ENCODE results near the gene VPS50. TPM values are rescaled to one million over a fixed set of nuclear protein-coding genes. Genes with fewer than 3 reads are reported as not detected.

The VPS50 gene
- polyA plus RNA-seq, 3 donors, result 7.6 to 12.6 (median 9.5) TPM

DNA sequence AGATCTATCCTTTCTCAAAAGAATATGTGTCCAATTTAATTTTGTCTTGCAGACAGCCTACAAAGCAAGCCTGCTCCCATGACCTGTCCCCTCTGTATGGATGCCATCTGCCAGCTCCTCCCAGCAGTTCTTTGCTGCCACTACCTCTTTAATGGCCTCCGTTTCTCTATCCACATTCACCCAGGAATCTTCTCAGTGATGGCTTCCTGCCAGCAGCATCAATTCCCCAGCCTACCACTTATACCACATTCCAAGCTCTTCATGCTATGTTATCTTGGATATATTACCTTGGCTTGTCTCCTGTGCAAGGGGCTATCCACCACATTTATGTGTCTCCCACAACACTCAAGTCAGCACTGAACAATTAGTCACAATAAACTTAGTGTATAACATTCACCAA lies 133.2 kb downstream of the VPS50 start:
- Histone ChIP-seq H3K4me2 (replicated peaks; ENCODE audit: extremely low read depth, low read length, poor library complexity, severe bottlenecking) (no peak overlapping the region), H3K4me3 (replicated peaks in 1 of 3; ENCODE audit: low read depth in 2 of 3, low read length in 3 of 3) (no peak overlapping the region), H3K79me2 (ENCODE audit: insufficient read depth, low read length) (no peaks in the 10 kb centered on the region), H3K36me3 (replicated peaks in 1 of 2; ENCODE audit: control insufficient read depth in 1 of 2, insufficient read depth in 2 of 2, low read length in 2 of 2) (no peaks in the 10 kb centered on the region), H3K9me3 (replicated peaks in 1 of 2; ENCODE audit: control insufficient read depth in 1 of 2, insufficient read depth in 1 of 2, low read length in 2 of 2) (no peaks in the 10 kb centered on the region), H3K27me3 (ENCODE audit: control insufficient read depth in 2 of 2, insufficient read depth in 2 of 2, low read length in 2 of 2) (no peaks in the 10 kb centered on the region), H4K20me1 (ENCODE audit: insufficient read depth, low read length) (no peaks in the 10 kb centered on the region), H2AFZ (ENCODE audit: insufficient read depth, low read depth, low read length, poor library complexity, severe bottlenecking) (no peak overlapping the region), H3K4me1 (ENCODE audit: control insufficient read depth in 1 of 2, insufficient read depth in 2 of 2, low read length in 2 of 2) (no peaks in the 10 kb centered on the region), H3K27ac (ENCODE audit: low read depth in 1 of 2, low read length in 2 of 2) (no peak overlapping the region), H3K9ac (ENCODE audit: insufficient read depth, low read length, poor library complexity, severe bottlenecking) (no peak overlapping the region)
- Mint-ChIP-seq H3K36me3 (no peaks in the 10 kb centered on the region), H3K27ac (no peak overlapping the region), H3K4me3 (no peak overlapping the region), H3K27me3 (ENCODE audit: low read depth in 3 of 3) (peaks cover 0 to 2% (median 1%) of the 10 kb centered on the region in 3 donors), H3K9me3 (peaks cover 0 to 2% (median under 1%) of the 10 kb centered on the region in 7 donors), H3K4me1 (no peaks in the 10 kb centered on the region)
- TF ChIP-seq, protein P1, sequence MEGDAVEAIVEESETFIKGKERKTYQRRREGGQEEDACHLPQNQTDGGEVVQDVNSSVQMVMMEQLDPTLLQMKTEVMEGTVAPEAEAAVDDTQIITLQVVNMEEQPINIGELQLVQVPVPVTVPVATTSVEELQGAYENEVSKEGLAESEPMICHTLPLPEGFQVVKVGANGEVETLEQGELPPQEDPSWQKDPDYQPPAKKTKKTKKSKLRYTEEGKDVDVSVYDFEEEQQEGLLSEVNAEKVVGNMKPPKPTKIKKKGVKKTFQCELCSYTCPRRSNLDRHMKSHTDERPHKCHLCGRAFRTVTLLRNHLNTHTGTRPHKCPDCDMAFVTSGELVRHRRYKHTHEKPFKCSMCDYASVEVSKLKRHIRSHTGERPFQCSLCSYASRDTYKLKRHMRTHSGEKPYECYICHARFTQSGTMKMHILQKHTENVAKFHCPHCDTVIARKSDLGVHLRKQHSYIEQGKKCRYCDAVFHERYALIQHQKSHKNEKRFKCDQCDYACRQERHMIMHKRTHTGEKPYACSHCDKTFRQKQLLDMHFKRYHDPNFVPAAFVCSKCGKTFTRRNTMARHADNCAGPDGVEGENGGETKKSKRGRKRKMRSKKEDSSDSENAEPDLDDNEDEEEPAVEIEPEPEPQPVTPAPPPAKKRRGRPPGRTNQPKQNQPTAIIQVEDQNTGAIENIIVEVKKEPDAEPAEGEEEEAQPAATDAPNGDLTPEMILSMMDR (IDR thresholded peaks at IDR 0.05), result no peak
- no peak for DNase-seq
- intact Hi-C loops (cut with micrococcal nuclease), result no loop called here
- no CpG with 5 or more reads among the region's 1 CpG for WGBS (ENCODE audit: insufficient coverage)

DNA sequence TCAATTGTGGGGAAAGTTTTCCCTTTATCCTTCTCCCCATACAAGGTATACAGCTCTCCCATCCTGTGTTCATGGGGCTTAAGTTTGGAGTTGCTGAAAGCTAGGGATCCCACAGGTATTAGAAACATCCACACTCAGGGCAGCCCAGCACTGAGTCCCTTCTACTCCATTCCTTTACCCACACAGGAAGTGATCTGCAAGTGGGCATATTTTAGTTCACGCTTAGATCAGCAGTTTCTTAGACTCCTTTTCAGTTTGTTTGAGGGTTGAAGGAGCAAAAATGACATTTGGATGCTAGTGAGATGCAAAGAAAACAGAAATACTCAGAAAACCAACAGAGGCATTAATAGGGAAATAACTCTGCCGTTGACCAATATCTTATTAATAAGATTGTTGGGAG lies 134.7 kb downstream of the VPS50 start:
- TF ChIP-seq, protein P1 (IDR thresholded peaks at IDR 0.05), result no peak
- Histone ChIP-seq H3K4me2 (replicated peaks; ENCODE audit: extremely low read depth, low read length, poor library complexity, severe bottlenecking) (no peak overlapping the region), H3K4me3 (replicated peaks in 1 of 3; ENCODE audit: low read depth in 2 of 3, low read length in 3 of 3) (no peak overlapping the region), H3K27me3 (ENCODE audit: control insufficient read depth in 2 of 2, insufficient read depth in 2 of 2, low read length in 2 of 2) (no peaks in the 10 kb centered on the region), H2AFZ (ENCODE audit: insufficient read depth, low read depth, low read length, poor library complexity, severe bottlenecking) (no peak overlapping the region), H3K27ac (ENCODE audit: low read depth in 1 of 2, low read length in 2 of 2) (no peak overlapping the region), H3K36me3 (replicated peaks in 1 of 2; ENCODE audit: control insufficient read depth in 1 of 2, insufficient read depth in 2 of 2, low read length in 2 of 2) (no peaks in the 10 kb centered on the region), H3K9ac (ENCODE audit: insufficient read depth, low read length, poor library complexity, severe bottlenecking) (no peak overlapping the region), H3K79me2 (ENCODE audit: insufficient read depth, low read length) (no peaks in the 10 kb centered on the region), H3K4me1 (ENCODE audit: control insufficient read depth in 1 of 2, insufficient read depth in 2 of 2, low read length in 2 of 2) (no peaks in the 10 kb centered on the region), H3K9me3 (replicated peaks in 1 of 2; ENCODE audit: control insufficient read depth in 1 of 2, insufficient read depth in 1 of 2, low read length in 2 of 2) (no peaks in the 10 kb centered on the region), H4K20me1 (ENCODE audit: insufficient read depth, low read length) (no peaks in the 10 kb centered on the region)
- intact Hi-C loops (cut with micrococcal nuclease), result no loop called here
- Mint-ChIP-seq H3K9me3 (peaks cover 0 to 5% (median 2%) of the 10 kb centered on the region in 7 donors), H3K36me3 (no peaks in the 10 kb centered on the region), H3K27ac (no peak overlapping the region), H3K4me1 (no peaks in the 10 kb centered on the region), H3K27me3 (ENCODE audit: low read depth in 3 of 3) (peaks cover 0 to 2% (median 1%) of the 10 kb centered on the region in 3 donors), H3K4me3 (no peak overlapping the region)
- DNase-seq, result no peak
- no CpG with 5 or more reads among the region's 2 CpGs for WGBS (ENCODE audit: insufficient coverage)

Measured in CD14-positive monocyte (primary cell).